ENCODE results near the gene CDH4.

CDH4 gene

GRCh38 chr20:61222699-61223098 is 29.4 kb upstream of the CDH4 start:
- no peaks in the 10 kb centered on the region for H3K27me3 ChIP-seq (ENCODE audit: low read length)
- TF ChIP-seq CTCF (IDR thresholded peaks at IDR 0.05; ENCODE audit: insufficient read depth, low read length, poor library complexity, severe bottlenecking) (no peak), EZH2phosphoT487 (conservative IDR thresholded peaks at IDR 0.05; ENCODE audit: low read length) (no peak)
- no peak overlapping the region for H3K27ac ChIP-seq (ENCODE audit: low read depth, low read length)

GRCh38 chr20:61223121-61223520 is 28.9 kb upstream of the CDH4 start:
- no peaks in the 10 kb centered on the region for H3F3A ChIP-seq (ENCODE audit: insufficient read depth)
- no peaks in the 10 kb centered on the region for H3K79me2 ChIP-seq (ENCODE audit: insufficient read depth, low read length)
- no peaks in the 10 kb centered on the region for H4K20me1 ChIP-seq (ENCODE audit: low read depth, low read length)
- H3K9ac ChIP-seq (ENCODE audit: low read length) = no peak overlapping the region
- no peak for TF ChIP-seq CTCF (IDR thresholded peaks at IDR 0.05; ENCODE audit: insufficient read depth, low read length, poor library complexity, severe bottlenecking)
- TF ChIP-seq EZH2phosphoT487 (conservative IDR thresholded peaks at IDR 0.05; ENCODE audit: low read length) = no peak
- no peaks in the 10 kb centered on the region for H3K9me2 ChIP-seq (replicated peaks; ENCODE audit: insufficient read depth, low read length)
- no peaks in the 10 kb centered on the region for H3K27me3 ChIP-seq (ENCODE audit: low read length)
- H3K4me2 ChIP-seq (ENCODE audit: low read depth, low read length, poor library complexity, severe bottlenecking) = no peak overlapping the region
- H3K4me3 ChIP-seq (ENCODE audit: insufficient read depth, low read length, poor library complexity, severe bottlenecking) = no peak overlapping the region
- H3K9me3 ChIP-seq (ENCODE audit: insufficient read depth, low read length) = no peaks in the 10 kb centered on the region
- no peaks in the 10 kb centered on the region for H3K36me3 ChIP-seq (ENCODE audit: low read length)
- H3K27ac ChIP-seq (ENCODE audit: low read depth, low read length) = no peak overlapping the region
- H2AFZ ChIP-seq (ENCODE audit: low read depth, low read length, severe bottlenecking) = no peak overlapping the region

More at GRCh38 chr20:61222699-61223098, 29.4 kb upstream of the CDH4 start:
- no peaks in the 10 kb centered on the region for H4K20me1 ChIP-seq (ENCODE audit: low read depth, low read length)
- H3K4me3 ChIP-seq (ENCODE audit: insufficient read depth, low read length, poor library complexity, severe bottlenecking) = no peak overlapping the region
- peaks cover 3% of the 10 kb centered on the region; the same call in 1 of the 2 replicates for H3K9me3 ChIP-seq (ENCODE audit: insufficient read depth, low read length)
- H3K36me3 ChIP-seq (ENCODE audit: low read length) = no peaks in the 10 kb centered on the region
- H3K9ac ChIP-seq (ENCODE audit: low read length) = no peak overlapping the region
- no peaks in the 10 kb centered on the region for H3K79me2 ChIP-seq (ENCODE audit: insufficient read depth, low read length)
- no peaks in the 10 kb centered on the region for H3F3A ChIP-seq (ENCODE audit: insufficient read depth)
- H3K4me2 ChIP-seq (ENCODE audit: low read depth, low read length, poor library complexity, severe bottlenecking) = no peak overlapping the region
- no peaks in the 10 kb centered on the region for H3K9me2 ChIP-seq (replicated peaks; ENCODE audit: insufficient read depth, low read length)
- no peak overlapping the region for H2AFZ ChIP-seq (ENCODE audit: low read depth, low read length, severe bottlenecking)

- H3K9ac ChIP-seq (ENCODE audit: low read length) = no peak overlapping the region
- TF ChIP-seq CTCF (IDR thresholded peaks at IDR 0.05; ENCODE audit: insufficient read depth, low read length, poor library complexity, severe bottlenecking) (no peak), EZH2phosphoT487 (conservative IDR thresholded peaks at IDR 0.05; ENCODE audit: low read length) (no peak)
- no peaks in the 10 kb centered on the region for H3F3A ChIP-seq (ENCODE audit: insufficient read depth)
- no peaks in the 10 kb centered on the region for H4K20me1 ChIP-seq (ENCODE audit: low read depth, low read length)
- H3K9me2 ChIP-seq (replicated peaks; ENCODE audit: insufficient read depth, low read length) = no peaks in the 10 kb centered on the region
- H3K4me3 ChIP-seq (ENCODE audit: insufficient read depth, low read length, poor library complexity, severe bottlenecking) = no peak overlapping the region
- H3K27me3 ChIP-seq (ENCODE audit: low read length) = no peaks in the 10 kb centered on the region
- H3K36me3 ChIP-seq (ENCODE audit: low read length) = no peaks in the 10 kb centered on the region
- H3K27ac ChIP-seq (ENCODE audit: low read depth, low read length) = no peak overlapping the region
- H3K79me2 ChIP-seq (ENCODE audit: insufficient read depth, low read length) = no peaks in the 10 kb centered on the region
- H3K4me2 ChIP-seq (ENCODE audit: low read depth, low read length, poor library complexity, severe bottlenecking) = no peak overlapping the region
- H2AFZ ChIP-seq (ENCODE audit: low read depth, low read length, severe bottlenecking) = no peak overlapping the region
- H3K9me3 ChIP-seq (ENCODE audit: insufficient read depth, low read length) = no peaks in the 10 kb centered on the region
Observed at GRCh38 chr20:61230166-61230565, 21.9 kb upstream of the CDH4 start.
